A549 (cell line): ENCODE results near the gene KCTD11. TPM values are rescaled to one million over a fixed set of nuclear protein-coding genes. Genes with fewer than 3 reads are reported as not detected.

Experiments
- ATAC-seq, 2 experiments: fragments of 200-7000 bp in 1 of 2; fragments of >200 bp in 1 of 2; cut with Nextera tagmentation in 1 of 2; cut with Tn5 transposase in 1 of 2; 3 replicates each; pipeline versions ENCODE4 v1.8.0 to v1.9.1; 2018 to 2020; ENCODE audit warnings: mild to moderate bottlenecking in 1 of 2, moderate library complexity in 1 of 2
- CTCF ChIA-PET: fragments of 300-600 bp; sonication (Branson Sonifier 250); formaldehyde crosslinking; extraction: SDS; loops from one replicate; lab custom pipeline; 2021; ENCODE audit warnings: antibody characterized with exemption, inconsistent platforms; lab: Yijun Ruan, JAX
- POLR2A ChIA-PET: fragments of 350-600 bp; formaldehyde crosslinking; extraction: SDS; loops from one replicate; lab custom pipeline; 2021; ENCODE audit warnings: antibody characterized with exemption, inconsistent platforms; lab: Yijun Ruan, JAX
- DNase-seq, 2 experiments: peaks; one replicate each; pipeline versions ENCODE4 v3.0.0 to v3.0.0-alpha.2; 2011 to 2016; ENCODE audit warnings: low read depth in 1 of 2, low spot score in 1 of 2
- FAIRE-seq: peaks from 2 replicates; lab custom pipeline; 2011; peaks lifted over from hg19 to GRCh38; lab: Jason Lieb, UNC
- H3K27ac ChIP-seq, 2 experiments: fragments of >200 bp; sonication (Bioruptor Twin); formaldehyde crosslinking; 3 replicates each; pipeline ENCODE4 v1.5.1; 2016 to 2017
- H3K4me1 ChIP-seq: fragments of >200 bp; sonication (Bioruptor Twin); formaldehyde crosslinking; 3 replicates; pipeline ENCODE4 v1.6.1; 2016
- H3K4me2 ChIP-seq: fragments of >200 bp; sonication (Bioruptor Twin); formaldehyde crosslinking; 3 replicates; pipeline ENCODE4 v1.6.1; 2016
- H3K4me3 ChIP-seq: fragments of >200 bp; sonication (Bioruptor Twin); formaldehyde crosslinking; 3 replicates; pipeline ENCODE4 v1.5.1; 2016
- H3K9me3 ChIP-seq: fragments of >200 bp; sonication (Bioruptor Twin); formaldehyde crosslinking; 3 replicates; pipeline ENCODE4 v1.6.1; 2016
- ATOH8 ChIP-seq: fragments of 250-450 bp; sonication (Bioruptor Pico); IDR thresholded peaks from 2 replicates; pipeline ENCODE4 v1.5.0; 2020; ENCODE audit warnings: low read depth, mild to moderate bottlenecking, moderate library complexity
- CEBPB ChIP-seq, 2 experiments: fragments of >200 bp in 1 of 2; sonication (Bioruptor Twin) in 1 of 2; formaldehyde crosslinking in 1 of 2; IDR thresholded peaks; 2 replicates each; pipeline ENCODE4 v1.6.1; 2012 to 2016
- CHD2 ChIP-seq: fragments of 150-350 bp; IDR thresholded peaks from 2 replicates; pipeline ENCODE4 v1.6.1; 2014; ENCODE audit warnings: low read length; ENCODE audit not compliant: partially characterized antibody
- EHF ChIP-seq: fragments of 250-450 bp; sonication (Bioruptor Pico); IDR thresholded peaks from 2 replicates; pipeline ENCODE4 v1.5.0; 2020; ENCODE audit warnings: mild to moderate bottlenecking
- EP300 ChIP-seq, 2 experiments: fragments of >200 bp; sonication (Bioruptor Twin); formaldehyde crosslinking; IDR thresholded peaks; 2 replicates in 1 of 2; 3 replicates in 1 of 2; pipeline ENCODE4 v1.6.1; 2016 to 2017
- HMGXB4 ChIP-seq: fragments of 250-450 bp; sonication (Bioruptor Pico); IDR thresholded peaks from 2 replicates; pipeline ENCODE4 v1.5.0; 2021; ENCODE audit warnings: mild to moderate bottlenecking, moderate library complexity, borderline replicate concordance
- HOXB13 ChIP-seq: fragments of 250-450 bp; sonication (Bioruptor Pico); IDR thresholded peaks from 2 replicates; pipeline ENCODE4 v1.5.0; 2020; ENCODE audit warnings: low read depth, mild to moderate bottlenecking, moderate library complexity
- HOXB5 ChIP-seq: fragments of 250-450 bp; sonication (Bioruptor Pico); IDR thresholded peaks from 2 replicates; pipeline ENCODE4 v1.5.0; 2020; ENCODE audit warnings: mild to moderate bottlenecking, moderate library complexity
- JUN ChIP-seq, 2 experiments: fragments of >200 bp; sonication (Bioruptor Twin); formaldehyde crosslinking; IDR thresholded peaks; 2 replicates in 1 of 2; 3 replicates in 1 of 2; pipeline ENCODE4 v1.6.1; 2016 to 2017
- MAFK ChIP-seq: fragments of 450-650 bp; IDR thresholded peaks from 2 replicates; pipeline ENCODE4 v1.6.1; 2014; ENCODE audit not compliant: partially characterized antibody
- MYC ChIP-seq: IDR thresholded peaks from 2 replicates; pipeline ENCODE4 v1.6.1; 2012; ENCODE audit warnings: mild to moderate bottlenecking, inconsistent platforms, low read length, improper control_type of control experiment, borderline replicate concordance
- PHF8 ChIP-seq: fragments of 200-600 bp; sonication (generic); IDR thresholded peaks from 2 replicates; pipeline ENCODE4 v1.6.1; 2016; ENCODE audit warnings: low read depth, mild to moderate bottlenecking, antibody characterized with exemption, moderate library complexity, borderline replicate concordance
- POLR2A ChIP-seq: IDR thresholded peaks from 2 replicates; pipeline ENCODE4 v1.6.1; 2012; ENCODE audit warnings: mild to moderate bottlenecking, low read length
- RFX5 ChIP-seq: fragments of 450-650 bp; IDR thresholded peaks from 2 replicates; pipeline ENCODE4 v1.7.1; 2014; ENCODE audit warnings: antibody characterized with exemption, mild to moderate bottlenecking, moderate library complexity
- RNF2 ChIP-seq: fragments of 200-600 bp; sonication (generic); IDR thresholded peaks from 2 replicates; pipeline ENCODE4 v1.6.1; 2016; ENCODE audit warnings: low read depth, mild to moderate bottlenecking, antibody characterized with exemption, moderate library complexity, borderline replicate concordance
- TP53 ChIP-seq: fragments of 250-450 bp; sonication (Bioruptor Pico); IDR thresholded peaks from 2 replicates; pipeline ENCODE4 v1.5.0; 2021; ENCODE audit warnings: mild to moderate bottlenecking, moderate library complexity
- ZNF302 ChIP-seq: fragments of 250-450 bp; sonication (Bioruptor Pico); IDR thresholded peaks from 2 replicates; pipeline ENCODE4 v1.9.0; 2021; ENCODE audit warnings: inconsistent platforms, mild to moderate bottlenecking, moderate library complexity
- WGBS: methylation state at CpG from one replicate; pipeline ENCODE4 v1.1.6; 2017; ENCODE audit errors: missing lambda C conversion rate; 5-methylcytosine and 5-hydroxymethylcytosine counted together
- polyA plus RNA-seq, 4 experiments: library from polyadenylated mRNA; depleted of rRNA in 3 of 4; stranded (reverse); fragments of >200 nt; fragmentation: RNase III in 1 of 4; extraction: RNeasy Plus Mini Kit Qiagen cat#74134 plus additional on column Dnase treatment in 1 of 4; gene quantifications; 2 replicates in 3 of 4; 3 replicates in 1 of 4; pipeline ENCODE4 v1.2.3, GENCODE V29; 2011 to 2017
- TF ChIP-seq, protein P1 (sequence below): IDR thresholded peaks from 2 replicates; pipeline ENCODE4 v1.6.1; 2012
- TF ChIP-seq, protein P2 (sequence below): fragments of >200 bp; sonication (Bioruptor Twin); formaldehyde crosslinking; IDR thresholded peaks from 3 replicates; pipeline ENCODE4 v1.5.1; 2016
- TF ChIP-seq, protein P3 (sequence below): IDR thresholded peaks from 2 replicates; pipeline ENCODE4 v1.6.1; 2012; ENCODE audit warnings: low read depth, borderline replicate concordance
- TF ChIP-seq, protein P4 (sequence below): fragments of >200 bp; sonication (Bioruptor Twin); formaldehyde crosslinking; IDR thresholded peaks from 3 replicates; pipeline ENCODE4 v1.6.1; 2016

Gene KCTD11
- polyA plus RNA-seq, 2 of the 4 experiments (the other 2 are of a cell fraction), result 6.1 to 10.3 TPM

DNA sequence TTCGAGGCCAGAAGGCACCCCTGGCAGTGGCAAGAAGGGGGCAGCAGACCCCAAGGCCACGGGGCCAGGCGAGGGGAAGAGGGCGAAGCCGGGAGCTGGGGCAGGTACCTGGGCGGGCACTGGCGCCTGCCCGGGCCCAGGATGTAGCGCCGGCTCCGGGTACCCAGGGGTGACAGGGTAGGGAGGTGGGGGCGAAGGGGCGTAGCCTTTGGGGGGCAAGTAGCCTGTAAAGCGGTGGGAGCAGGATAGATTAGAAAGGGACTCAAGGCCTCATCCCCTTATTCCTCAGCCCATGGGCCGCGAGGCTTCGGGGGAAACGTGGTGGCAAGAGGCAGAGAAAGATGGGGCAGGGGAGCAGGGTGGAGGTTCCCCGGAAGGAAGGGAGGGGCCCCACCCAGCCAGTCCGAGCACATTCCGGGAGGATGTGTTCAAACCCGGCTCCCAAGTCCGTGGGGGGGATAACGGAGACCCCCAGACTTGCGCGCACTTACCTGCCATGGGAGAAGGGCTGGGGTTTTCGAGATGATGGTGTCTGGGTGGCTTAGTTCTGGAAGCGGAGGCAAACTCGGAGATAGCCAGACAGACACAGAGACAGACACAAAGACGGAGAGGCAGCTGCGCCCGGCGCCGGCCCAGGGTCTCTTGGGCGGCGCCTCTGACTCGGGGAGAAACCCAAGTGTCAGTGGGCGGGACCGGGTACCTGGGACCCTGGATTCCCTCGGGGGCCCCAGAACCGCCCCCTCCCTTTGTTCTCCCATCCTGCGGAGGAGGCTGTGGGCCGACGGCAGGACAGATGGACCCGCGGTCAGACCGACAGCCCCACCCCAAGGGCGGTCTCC, 41.9 kb downstream of the KCTD11 start:
- TF ChIP-seq PHF8, result 0 out of 2 replicates have a peak, but pooled peaks have one; percentile 23
- no peak for TF ChIP-seq CEBPB (IDR thresholded peaks at IDR 0.05)
- TF ChIP-seq, protein P1, sequence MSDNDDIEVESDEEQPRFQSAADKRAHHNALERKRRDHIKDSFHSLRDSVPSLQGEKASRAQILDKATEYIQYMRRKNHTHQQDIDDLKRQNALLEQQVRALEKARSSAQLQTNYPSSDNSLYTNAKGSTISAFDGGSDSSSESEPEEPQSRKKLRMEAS, result 0 out of 2 replicates have a peak, but pooled peaks have one; percentile 29
- FAIRE-seq (no peak), DNase-seq (peak in 1 of 2 experiments; percentile 51), ATAC-seq (peak; percentile 41 to 56; a peak in 5 of 6 replicates)
- ChIA-PET POLR2A (interaction anchor here (0.6 to 2.9 kb wide), 12 partner anchors 10 to 167 kb away, joined by 3 to 26 read pairs (median 4); partner anchors contain the start of genes KCTD11, NEURL4, POLR2A and TMEM102), CTCF (interaction anchor here (1.2 to 17.1 kb wide), 5 partner anchors 9 to 167 kb away, joined by 5 to 139 read pairs (median 12); partner anchors contain the start of genes KCTD11, TMEM102, TMEM256 and TMEM95)
- peak overlapping the region; percentile 83 to 92 for H3K27ac ChIP-seq
- 27% methylated on average over 46 of the region's 48 CpGs for WGBS
- H3K4me2 ChIP-seq, result peak overlapping the region; percentile 88
- H3K4me1 ChIP-seq, result peaks cover 10% of the 10 kb centered on the region; the same call in 1 of the 3 replicates
- H3K4me3 ChIP-seq, result peak overlapping the region; percentile 71
- H3K9me3 ChIP-seq, result no peaks in the 10 kb centered on the region

DNA sequence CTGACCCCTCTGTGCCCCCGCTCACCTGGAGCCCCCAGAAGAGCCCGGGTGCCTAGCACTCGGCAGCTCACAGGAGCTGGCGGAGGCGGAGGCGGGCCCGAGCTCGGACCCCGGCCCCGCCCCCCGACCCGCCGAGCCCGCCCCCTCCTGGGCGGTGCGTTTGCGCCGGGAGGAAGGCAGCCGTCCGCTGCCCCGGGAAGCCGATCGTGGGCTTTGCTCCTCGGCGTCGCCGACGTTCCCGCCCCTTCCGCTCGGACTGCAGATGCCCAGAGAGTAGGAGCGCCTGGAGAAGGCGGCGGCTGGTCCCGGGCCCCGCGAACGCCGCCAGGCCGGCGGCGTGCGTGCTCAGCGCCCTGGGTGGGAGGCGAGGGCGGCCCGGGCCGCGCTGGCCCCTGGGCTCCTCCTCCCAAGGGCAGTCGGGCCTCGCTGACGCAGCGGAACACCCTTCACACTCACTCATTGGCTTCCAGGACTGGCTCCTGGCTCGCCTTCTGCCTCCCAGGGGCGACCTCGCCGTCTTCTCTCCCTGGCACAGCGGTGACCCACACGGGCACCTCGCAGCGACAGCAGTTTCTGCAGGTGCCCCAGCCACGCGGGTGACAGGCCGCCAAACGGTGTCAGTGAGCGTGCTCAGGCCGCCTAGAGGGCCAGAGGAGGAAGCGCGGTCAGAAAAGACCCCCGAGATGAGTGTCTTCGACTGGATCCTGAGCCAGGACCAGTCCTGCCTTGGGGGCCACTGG, 42.7 kb downstream of the KCTD11 start, which contains the start of gene PLSCR3:
Gene PLSCR3 (minus strand): TSS at position 74 of the 740 bp plus-strand sequence. CDS start 415 bp downstream, outside the sequence.
- 2% methylated on average over 39 of the region's 71 CpGs for WGBS
- no peak for TF ChIP-seq HMGXB4 (CRISPR knock-in tag)
- peak; percentile 70; the same call in 1 of the 2 replicates for TF ChIP-seq MYC
- TF ChIP-seq ATOH8 (CRISPR knock-in tag), result 0 out of 2 replicates have a peak, but pooled peaks have one; percentile 48
- TF ChIP-seq CHD2, result no peak
- TF ChIP-seq TP53 (CRISPR knock-in tag), result 0 out of 2 replicates have a peak, but pooled peaks have one; percentile 46
- TF ChIP-seq PHF8, result peak; percentile 71; the same call in 1 of the 2 replicates
- TF ChIP-seq, protein P1, result peak; percentile 86
- TF ChIP-seq HOXB5 (CRISPR knock-in tag), result peak; percentile 80; the same call in 1 of the 2 replicates
- TF ChIP-seq EP300 (IDR thresholded peaks at IDR 0.05), result no peak
- TF ChIP-seq RNF2, result no peak
- TF ChIP-seq EHF (CRISPR knock-in tag), result peak; percentile 63; the same call in 1 of the 2 replicates
- TF ChIP-seq, protein P2, sequence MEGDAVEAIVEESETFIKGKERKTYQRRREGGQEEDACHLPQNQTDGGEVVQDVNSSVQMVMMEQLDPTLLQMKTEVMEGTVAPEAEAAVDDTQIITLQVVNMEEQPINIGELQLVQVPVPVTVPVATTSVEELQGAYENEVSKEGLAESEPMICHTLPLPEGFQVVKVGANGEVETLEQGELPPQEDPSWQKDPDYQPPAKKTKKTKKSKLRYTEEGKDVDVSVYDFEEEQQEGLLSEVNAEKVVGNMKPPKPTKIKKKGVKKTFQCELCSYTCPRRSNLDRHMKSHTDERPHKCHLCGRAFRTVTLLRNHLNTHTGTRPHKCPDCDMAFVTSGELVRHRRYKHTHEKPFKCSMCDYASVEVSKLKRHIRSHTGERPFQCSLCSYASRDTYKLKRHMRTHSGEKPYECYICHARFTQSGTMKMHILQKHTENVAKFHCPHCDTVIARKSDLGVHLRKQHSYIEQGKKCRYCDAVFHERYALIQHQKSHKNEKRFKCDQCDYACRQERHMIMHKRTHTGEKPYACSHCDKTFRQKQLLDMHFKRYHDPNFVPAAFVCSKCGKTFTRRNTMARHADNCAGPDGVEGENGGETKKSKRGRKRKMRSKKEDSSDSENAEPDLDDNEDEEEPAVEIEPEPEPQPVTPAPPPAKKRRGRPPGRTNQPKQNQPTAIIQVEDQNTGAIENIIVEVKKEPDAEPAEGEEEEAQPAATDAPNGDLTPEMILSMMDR, result peak; percentile 28
- TF ChIP-seq, protein P3, sequence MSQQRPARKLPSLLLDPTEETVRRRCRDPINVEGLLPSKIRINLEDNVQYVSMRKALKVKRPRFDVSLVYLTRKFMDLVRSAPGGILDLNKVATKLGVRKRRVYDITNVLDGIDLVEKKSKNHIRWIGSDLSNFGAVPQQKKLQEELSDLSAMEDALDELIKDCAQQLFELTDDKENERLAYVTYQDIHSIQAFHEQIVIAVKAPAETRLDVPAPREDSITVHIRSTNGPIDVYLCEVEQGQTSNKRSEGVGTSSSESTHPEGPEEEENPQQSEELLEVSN, result peak; percentile 85
- TF ChIP-seq, protein P4, sequence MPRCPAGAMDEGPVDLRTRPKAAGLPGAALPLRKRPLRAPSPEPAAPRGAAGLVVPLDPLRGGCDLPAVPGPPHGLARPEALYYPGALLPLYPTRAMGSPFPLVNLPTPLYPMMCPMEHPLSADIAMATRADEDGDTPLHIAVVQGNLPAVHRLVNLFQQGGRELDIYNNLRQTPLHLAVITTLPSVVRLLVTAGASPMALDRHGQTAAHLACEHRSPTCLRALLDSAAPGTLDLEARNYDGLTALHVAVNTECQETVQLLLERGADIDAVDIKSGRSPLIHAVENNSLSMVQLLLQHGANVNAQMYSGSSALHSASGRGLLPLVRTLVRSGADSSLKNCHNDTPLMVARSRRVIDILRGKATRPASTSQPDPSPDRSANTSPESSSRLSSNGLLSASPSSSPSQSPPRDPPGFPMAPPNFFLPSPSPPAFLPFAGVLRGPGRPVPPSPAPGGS, result peak; percentile 97
- TF ChIP-seq JUN (IDR thresholded peaks at IDR 0.05), result peak; percentile 87 to 93; a peak in 4 of 5 replicates
- peak; percentile 93 for TF ChIP-seq POLR2A
- peak; percentile 94 for TF ChIP-seq MAFK
- peak; percentile 85 for TF ChIP-seq HOXB13 (CRISPR knock-in tag)
- TF ChIP-seq ZNF302, result no peak
- TF ChIP-seq RFX5, result 0 out of 2 replicates have a peak, but pooled peaks have one; percentile 64
- Histone ChIP-seq H3K4me2 (peak within 1 kb of the TSS; percentile 88), H3K4me3 (peak within 1 kb of the TSS; percentile 71), H3K4me1 (peaks cover 10% of the 10 kb centered on the region; the same call in 1 of the 3 replicates), H3K9me3 (no peaks in the 10 kb centered on the region), H3K27ac (peak within 1 kb of the TSS; percentile 83 to 92)
- ChIA-PET POLR2A (interaction anchor here (0.6 to 2.9 kb wide), 12 partner anchors 9 to 166 kb away, joined by 3 to 26 read pairs (median 4); partner anchors contain the start of genes KCTD11, NEURL4, POLR2A and TMEM102), CTCF (interaction anchor here (0.7 to 17.1 kb wide), 7 partner anchors 8 to 166 kb away, joined by 3 to 139 read pairs (median 6); partner anchors contain the start of genes KCTD11, TMEM102, TMEM256 and TMEM95)
- peak; percentile 90 to 91 for ATAC-seq
- DNase-seq, result peak; percentile 83 to 91
- peak; percentile 72 for FAIRE-seq
